CD14-positive monocyte (primary cell): Measurements from ENCODE around the gene G6PD. TPM values are rescaled to one million over a fixed set of nuclear protein-coding genes. Genes with fewer than 3 reads are reported as not detected.

Source experiments
- DNase-seq, 3 donors: peaks; one replicate each; pipeline ENCODE4 v3.0.0-alpha.2; 2011 to 2022
- H2AFZ ChIP-seq: 2 replicates; pipeline ENCODE4 v1.6.0; 2012; ENCODE audit warnings: mild to moderate bottlenecking, low read depth, low read length, inconsistent platforms; ENCODE audit not compliant: insufficient read depth, poor library complexity, severe bottlenecking
- H3K27ac ChIP-seq, 2 donors: 1 replicate in 1 of 2; 2 replicates in 1 of 2; pipeline ENCODE4 v1.5.1; 2012 to 2013; ENCODE audit warnings: low read length in 2 of 2, control low read depth in 1 of 2, inconsistent platforms in 1 of 2, low read depth in 1 of 2, mild to moderate bottlenecking in 1 of 2
- H3K27me3 ChIP-seq, 2 donors: one replicate each; pipeline versions ENCODE4 v1.6.0 to v1.6.1; 2011 to 2013; ENCODE audit warnings: low read length in 2 of 2; ENCODE audit not compliant: control insufficient read depth in 2 of 2, insufficient read depth in 2 of 2
- H3K36me3 ChIP-seq, 2 donors: replicated peaks in 1 of 2; 1 replicate in 1 of 2; 2 replicates in 1 of 2; pipeline versions ENCODE4 v1.5.1 to v1.6.1; 2012 to 2013; ENCODE audit warnings: low read length in 2 of 2, control low read depth in 1 of 2, inconsistent platforms in 1 of 2, mild to moderate bottlenecking in 1 of 2; ENCODE audit not compliant: insufficient read depth in 2 of 2, control insufficient read depth in 1 of 2
- H3K4me1 ChIP-seq, 2 donors: 1 replicate in 1 of 2; 2 replicates in 1 of 2; pipeline versions ENCODE4 v1.5.1 to v1.6.1; 2012 to 2013; ENCODE audit warnings: low read length in 2 of 2, control low read depth in 1 of 2, inconsistent platforms in 1 of 2, mild to moderate bottlenecking in 1 of 2, moderate library complexity in 1 of 2; ENCODE audit not compliant: insufficient read depth in 2 of 2, control insufficient read depth in 1 of 2
- H3K4me2 ChIP-seq: replicated peaks from 2 replicates; pipeline ENCODE3; 2012; ENCODE audit warnings: low read length, moderate library complexity, mild to moderate bottlenecking; ENCODE audit not compliant: poor library complexity, severe bottlenecking; ENCODE audit errors: extremely low read depth
- H3K4me3 ChIP-seq, 3 experiments: fragments of 200-600 bp in 1 of 3; sonication (generic) in 1 of 3; replicated peaks in 1 of 3; 1 replicate in 2 of 3; 2 replicates in 1 of 3; pipeline ENCODE4 v1.5.1; 2011 to 2013; ENCODE audit warnings: low read length in 3 of 3, mild to moderate bottlenecking in 3 of 3, control low read depth in 2 of 3, low read depth in 2 of 3, inconsistent platforms in 1 of 3, moderate library complexity in 1 of 3
- H3K79me2 ChIP-seq: 2 replicates; pipeline ENCODE4 v1.6.0; 2012; ENCODE audit warnings: mild to moderate bottlenecking, control low read depth, inconsistent platforms, low read length, moderate library complexity; ENCODE audit not compliant: insufficient read depth
- H3K9ac ChIP-seq: 2 replicates; pipeline ENCODE4 v1.6.0; 2017; ENCODE audit warnings: low read length, mild to moderate bottlenecking; ENCODE audit not compliant: insufficient read depth, poor library complexity, severe bottlenecking
- H3K9me3 ChIP-seq, 2 donors: replicated peaks in 1 of 2; 1 replicate in 1 of 2; 2 replicates in 1 of 2; pipeline versions ENCODE4 v1.5.1 to v1.6.1; 2012 to 2013; ENCODE audit warnings: low read length in 2 of 2, control low read depth in 1 of 2; ENCODE audit not compliant: control insufficient read depth in 1 of 2, insufficient read depth in 1 of 2
- H4K20me1 ChIP-seq: 2 replicates; pipeline ENCODE4 v1.6.0; 2012; ENCODE audit warnings: mild to moderate bottlenecking, low read length, control low read depth, moderate library complexity; ENCODE audit not compliant: insufficient read depth
- H3K27ac Mint-ChIP-seq, 7 donors: one replicate each; pipeline ENCODE4 v1.8.0; 2020; ENCODE audit warnings: mild to moderate bottlenecking in 7 of 7, mixed read lengths in 7 of 7, moderate library complexity in 6 of 7, inconsistent platforms in 2 of 7
- H3K27me3 Mint-ChIP-seq, 3 donors: one replicate each; pipeline ENCODE4 v1.8.0; 2021 to 2022; ENCODE audit warnings: low read depth in 3 of 3, mild to moderate bottlenecking in 3 of 3, mixed read lengths in 3 of 3, moderate library complexity in 3 of 3, inconsistent platforms in 1 of 3
- H3K36me3 Mint-ChIP-seq, 2 donors: one replicate each; pipeline ENCODE4 v1.8.0; 2020; ENCODE audit warnings: mixed read lengths in 2 of 2, inconsistent platforms in 1 of 2, mild to moderate bottlenecking in 1 of 2
- H3K4me1 Mint-ChIP-seq: one replicate; pipeline ENCODE4 v1.8.0; 2020; ENCODE audit warnings: mild to moderate bottlenecking, mixed read lengths
- H3K4me3 Mint-ChIP-seq, 2 donors: one replicate each; pipeline ENCODE4 v1.8.0; 2020; ENCODE audit warnings: mild to moderate bottlenecking in 2 of 2, mixed read lengths in 2 of 2, moderate library complexity in 1 of 2
- H3K9me3 Mint-ChIP-seq, 7 donors: one replicate each; pipeline ENCODE4 v1.8.0; 2020 to 2022; ENCODE audit warnings: mixed read lengths in 7 of 7, mild to moderate bottlenecking in 6 of 7, moderate library complexity in 6 of 7, inconsistent platforms in 2 of 7
- CTCF ChIP-seq: fragments of 200-600 bp; IDR thresholded peaks from one replicate; pipeline ENCODE4 v1.8.0; 2022; ENCODE audit warnings: antibody characterized with exemption, mild to moderate bottlenecking
- WGBS: methylation state at CpG from one replicate; pipeline ENCODE4 v1.1.5; 2013; ENCODE audit warnings: missing lambda C conversion rate; ENCODE audit not compliant: insufficient coverage; 5-methylcytosine and 5-hydroxymethylcytosine counted together
- intact Hi-C, 2 donors: fragments of 100-400 bp; cut with micrococcal nuclease; formaldehyde crosslinking; loops; one replicate each; pipeline versions ENCODE4 v1.15.0 to v1.15.1; 2023
- polyA plus RNA-seq, 3 donors: library from polyadenylated mRNA; depleted of rRNA in 1 of 3; unstranded in 2 of 3; stranded (reverse) in 1 of 3; fragments of 300-500 nt in 2 of 3; fragments of >200 nt in 1 of 3; fragmentation: Illumina TruSeq in 2 of 3; gene quantifications; 1 replicate in 2 of 3; 2 replicates in 1 of 3; pipeline ENCODE4 v1.2.3, GENCODE V29; 2012 to 2021

G6PD gene
- polyA plus RNA-seq, 3 donors, result 10.7 to 165 (median 14.7) TPM

DNA sequence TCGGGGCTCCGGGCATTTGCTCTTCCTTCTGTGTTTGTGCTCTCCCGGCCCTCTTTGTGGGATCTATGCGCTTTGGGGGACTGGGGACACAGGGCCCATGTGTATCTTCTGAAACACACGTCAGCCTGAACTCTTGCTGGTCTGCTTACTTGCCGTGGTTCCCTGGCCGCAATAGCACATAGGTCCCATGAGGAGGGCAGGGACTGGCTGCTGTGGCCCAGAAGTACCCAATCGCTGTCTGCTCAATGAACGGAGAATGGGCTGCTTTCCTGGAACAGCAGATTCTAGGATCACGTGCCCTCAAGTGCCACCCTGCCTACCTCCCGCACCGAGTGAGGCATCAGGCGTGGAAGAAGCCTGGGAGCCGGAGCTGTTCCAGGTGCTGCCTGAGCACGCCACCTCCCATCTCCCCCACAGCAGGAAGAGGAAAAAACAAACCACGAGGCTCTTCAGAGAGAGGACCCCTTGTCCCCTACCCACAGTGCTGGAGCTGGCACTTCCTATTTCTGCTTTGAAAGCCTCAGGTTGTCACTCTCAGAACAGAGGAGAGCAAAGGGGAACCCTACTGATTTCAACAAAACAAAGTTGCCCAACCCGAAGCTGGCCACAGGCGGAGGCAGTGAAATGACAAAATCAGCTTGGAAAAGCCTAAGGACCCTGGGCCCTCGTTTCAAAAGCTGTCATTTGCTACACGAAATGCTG is 3.8 kb downstream of the G6PD start:
- Mint-ChIP-seq H3K4me1 (peaks cover 57% of the 10 kb centered on the region), H3K36me3 (peaks cover 16 to 47% of the 10 kb centered on the region in 2 donors), H3K27me3 (peaks cover 0 to 13% (median 0%) of the 10 kb centered on the region in 3 donors), H3K4me3 (peak overlapping the region; percentile 65 to 72), H3K27ac (peak overlapping the region; percentile 97 to 99 (median 97)), H3K9me3 (peaks cover 0 to 24% (median 13%) of the 10 kb centered on the region in 7 donors)
- Histone ChIP-seq H3K4me2 (peak overlapping the region; percentile 59), H3K27ac (peak overlapping the region; percentile 95 to 99), H3K9me3 (peaks cover 0 to 2% of the 10 kb centered on the region in 2 donors), H3K36me3 (peaks cover 3 to 13% of the 10 kb centered on the region in 2 donors), H3K79me2 (peaks cover 60% of the 10 kb centered on the region), H3K4me3 (peak overlapping the region in 2 of 3 experiments; percentile 31 to 59), H3K4me1 (peaks cover 59 to 66% of the 10 kb centered on the region in 2 donors), H4K20me1 (peaks cover 2% of the 10 kb centered on the region), H3K9ac (peak overlapping the region; percentile 70), H3K27me3 (no peaks in the 10 kb centered on the region), H2AFZ (no peak overlapping the region)
- 1% methylated on average over 16 of the region's 20 CpGs for WGBS
- intact Hi-C loops, result no loop called here
- peak; percentile 80 to 89 (median 87) for DNase-seq
- TF ChIP-seq CTCF, result no peak

DNA sequence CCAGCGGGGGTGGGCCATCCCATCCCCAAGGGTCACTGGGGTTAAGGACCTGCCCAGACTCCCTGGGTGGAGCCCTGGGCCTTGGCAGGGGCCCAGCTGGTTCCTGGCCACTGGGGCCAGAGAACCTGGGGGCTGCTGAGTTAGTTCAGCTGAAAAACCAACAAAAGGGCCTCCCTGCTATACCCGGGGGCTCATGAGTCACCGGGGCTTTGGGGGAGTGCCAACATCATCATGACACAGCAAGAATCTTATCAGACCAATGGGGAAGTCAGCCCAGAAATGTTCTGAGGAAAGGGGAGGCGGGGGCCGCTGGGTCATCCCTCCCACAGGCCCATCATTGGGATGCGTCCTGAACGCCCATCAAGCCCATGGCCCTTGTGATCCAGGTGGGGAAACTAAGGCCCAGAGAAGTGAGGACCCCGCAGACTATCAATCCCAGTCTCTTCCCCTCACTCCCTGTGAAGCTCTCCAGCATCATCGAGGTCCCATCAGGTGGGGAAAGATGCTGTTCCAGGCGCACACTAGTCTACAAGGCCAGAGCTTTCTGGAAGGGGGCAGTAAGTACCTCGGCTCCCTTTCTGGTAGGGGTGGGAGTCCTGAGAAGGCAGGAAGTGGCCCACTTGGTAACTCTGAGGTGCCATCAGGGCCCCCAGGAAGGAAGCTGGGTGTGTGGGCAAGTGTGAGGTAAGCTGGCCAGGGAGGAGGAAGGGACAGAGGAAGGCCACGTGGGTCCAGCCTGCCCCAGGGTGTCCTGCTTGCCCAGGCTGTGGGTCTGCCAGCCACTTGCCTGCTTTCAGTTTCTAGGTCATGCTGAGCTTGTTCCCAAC is 4.5 kb downstream of the G6PD start:
- H3K9ac ChIP-seq, result peak overlapping the region; percentile 70
- H3K9me3 Mint-ChIP-seq, result peaks cover 0 to 17% (median 5%) of the 10 kb centered on the region in 7 donors
- H3K4me3 Mint-ChIP-seq, result peak overlapping the region; percentile 65 to 72
- H3K4me3 ChIP-seq, result peak overlapping the region in 1 of 3 experiments; percentile 59
- DNase-seq, result peak; percentile 85 to 90 (median 87)
- intact Hi-C loops, result no loop called here
- no peaks in the 10 kb centered on the region for H4K20me1 ChIP-seq
- H3K4me1 ChIP-seq, result peaks cover 59 to 66% of the 10 kb centered on the region in 2 donors
- 0% methylated on average over 3 of the region's 12 CpGs for WGBS
- H3K27ac ChIP-seq, result peak overlapping the region; percentile 95 to 99
- H3K27ac Mint-ChIP-seq, result peak overlapping the region; percentile 97 to 99 (median 97)
- H3K36me3 Mint-ChIP-seq, result peaks cover 18 to 51% of the 10 kb centered on the region in 2 donors
- H3K4me1 Mint-ChIP-seq, result peaks cover 56% of the 10 kb centered on the region
- no peaks in the 10 kb centered on the region for H3K27me3 ChIP-seq
- H3K9me3 ChIP-seq, result no peaks in the 10 kb centered on the region
- no peak for TF ChIP-seq CTCF
- peak overlapping the region; percentile 8 for H2AFZ ChIP-seq
- H3K36me3 ChIP-seq, result peaks cover 3 to 13% of the 10 kb centered on the region in 2 donors
- H3K4me2 ChIP-seq, result peak overlapping the region; percentile 59
- peaks cover 0 to 16% (median 0%) of the 10 kb centered on the region in 3 donors for H3K27me3 Mint-ChIP-seq
- H3K79me2 ChIP-seq, result peaks cover 62% of the 10 kb centered on the region
